GM21786 (cell line): ENCODE data around the gene CDKAL1.

Experiments
- ATAC-seq: cut with Tn5 transposase; IDR thresholded peaks from one replicate; pipeline ENCODE4 v1.9.1; 2021; ENCODE audit not compliant: unreplicated experiment

Gene CDKAL1

GRCh38 chr6:21123507-21124436 is 589.5 kb downstream of the CDKAL1 start:
- no peak for ATAC-seq

- no peak for ATAC-seq
Observed at GRCh38 chr6:21128601-21129000, 594.3 kb downstream of the CDKAL1 start.

- ATAC-seq: no peak
Observed at GRCh38 chr6:21131406-21131805, 597.1 kb downstream of the CDKAL1 start.

- ATAC-seq: no peak
Observed at GRCh38 chr6:21132446-21132845, 598.2 kb downstream of the CDKAL1 start.

GRCh38 chr6:21132856-21133838 is 598.9 kb downstream of the CDKAL1 start:
- ATAC-seq: no peak

- ATAC-seq: no peak
Observed at GRCh38 chr6:21133901-21134300, 599.6 kb downstream of the CDKAL1 start.

GRCh38 chr6:21134356-21134755 is 600.1 kb downstream of the CDKAL1 start:
- ATAC-seq: no peak

- no peak for ATAC-seq
Observed at GRCh38 chr6:21135484-21136013, 601.3 kb downstream of the CDKAL1 start.

GRCh38 chr6:21137700-21138335 is 603.6 kb downstream of the CDKAL1 start:
- ATAC-seq: no peak

GRCh38 chr6:21138336-21139069 is 604.2 kb downstream of the CDKAL1 start:
- ATAC-seq: no peak

GRCh38 chr6:21140966-21141365 is 606.7 kb downstream of the CDKAL1 start:
- no peak for ATAC-seq

- no peak for ATAC-seq
Observed at GRCh38 chr6:21141616-21142303, 607.5 kb downstream of the CDKAL1 start.

- ATAC-seq: no peak
Observed at GRCh38 chr6:21142741-21143140, 608.5 kb downstream of the CDKAL1 start.

GRCh38 chr6:21143645-21144044 is 609.4 kb downstream of the CDKAL1 start:
- ATAC-seq: no peak

- ATAC-seq: no peak
Observed at GRCh38 chr6:21144928-21145327, 610.7 kb downstream of the CDKAL1 start.

GRCh38 chr6:21147995-21148394 is 613.7 kb downstream of the CDKAL1 start:
- no peak for ATAC-seq

GRCh38 chr6:21149470-21149869 is 615.2 kb downstream of the CDKAL1 start:
- ATAC-seq: no peak

GRCh38 chr6:21150667-21151066 is 616.4 kb downstream of the CDKAL1 start:
- no peak for ATAC-seq

- no peak for ATAC-seq
Observed at GRCh38 chr6:21151119-21151518, 616.9 kb downstream of the CDKAL1 start.

GRCh38 chr6:21151530-21151929 is 617.3 kb downstream of the CDKAL1 start:
- ATAC-seq: no peak
